HG02642 (cell line): Measurements from ENCODE around the gene MSTN.
"Not testable (repeated sequence)": the region's sequence is repeated elsewhere in the genome, so short reads cannot be mapped to it uniquely, and the experiment has no call there.

Experiments
- ATAC-seq: cut with Tn5 transposase; IDR thresholded peaks from one replicate; pipeline ENCODE4 v1.9.1; 2021; ENCODE audit warnings: mild to moderate bottlenecking; ENCODE audit not compliant: unreplicated experiment, poor library complexity

Gene MSTN

DNA sequence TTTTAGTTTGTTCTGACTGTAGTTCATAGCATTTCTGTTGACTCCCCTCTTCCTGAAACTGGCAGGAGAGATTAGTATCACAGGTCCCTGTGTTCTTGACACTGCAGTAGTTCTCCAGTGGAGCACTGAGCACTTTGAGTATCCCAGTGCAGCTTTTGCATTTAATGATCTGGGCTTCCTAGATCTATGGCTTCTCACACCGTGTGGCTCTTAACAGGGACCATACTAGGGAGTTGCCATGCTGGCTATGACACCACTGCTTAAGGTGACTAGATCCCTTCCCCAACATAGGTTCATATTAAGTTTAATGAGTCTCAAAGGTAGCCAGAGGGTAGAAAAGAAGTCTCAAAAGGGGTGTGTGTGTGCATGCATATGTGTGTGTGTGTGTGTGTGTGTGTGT, 6.2 kb upstream of the MSTN start:
- ATAC-seq = no peak

DNA sequence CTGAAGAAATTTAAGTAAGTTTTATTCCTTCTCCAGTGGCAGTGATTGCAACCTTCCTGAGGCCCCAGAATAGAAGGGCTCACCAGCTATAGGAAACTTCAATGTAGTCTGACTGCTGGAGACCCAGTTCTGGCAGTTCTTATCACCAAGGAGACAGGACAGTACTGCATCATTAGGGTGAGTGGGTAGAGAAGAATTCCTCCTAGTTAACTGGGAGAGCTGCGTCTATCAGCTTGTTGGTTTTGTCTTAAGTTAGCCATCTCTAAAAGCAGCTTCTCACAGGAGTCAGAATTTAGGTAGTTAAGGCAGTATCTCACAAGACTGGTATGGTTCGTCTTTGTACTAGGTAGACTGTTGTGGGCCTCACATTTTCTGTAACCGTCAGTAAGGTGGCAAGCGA, 3.3 kb upstream of the MSTN start:
- ATAC-seq = no peak

DNA sequence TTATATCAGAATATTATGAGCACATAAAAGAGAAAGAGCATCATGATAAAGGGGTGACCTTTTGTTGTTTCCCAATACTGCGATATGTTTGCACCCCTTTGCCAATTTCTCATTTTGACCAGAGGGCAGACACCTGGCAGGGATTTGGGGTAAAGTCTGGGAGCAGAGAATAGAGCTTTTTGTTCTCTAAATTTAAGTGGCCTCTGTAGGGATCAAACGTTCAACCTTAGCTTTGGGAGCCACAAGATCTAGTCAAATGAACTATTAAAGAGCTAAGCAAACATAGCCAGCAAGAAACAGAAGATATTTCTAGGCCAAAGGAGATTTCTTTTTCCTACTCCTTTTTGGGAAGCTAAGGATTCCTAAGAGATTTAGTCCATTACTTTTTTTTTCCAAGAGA, 1.1 kb upstream of the MSTN start:
- ATAC-seq = no peak

DNA sequence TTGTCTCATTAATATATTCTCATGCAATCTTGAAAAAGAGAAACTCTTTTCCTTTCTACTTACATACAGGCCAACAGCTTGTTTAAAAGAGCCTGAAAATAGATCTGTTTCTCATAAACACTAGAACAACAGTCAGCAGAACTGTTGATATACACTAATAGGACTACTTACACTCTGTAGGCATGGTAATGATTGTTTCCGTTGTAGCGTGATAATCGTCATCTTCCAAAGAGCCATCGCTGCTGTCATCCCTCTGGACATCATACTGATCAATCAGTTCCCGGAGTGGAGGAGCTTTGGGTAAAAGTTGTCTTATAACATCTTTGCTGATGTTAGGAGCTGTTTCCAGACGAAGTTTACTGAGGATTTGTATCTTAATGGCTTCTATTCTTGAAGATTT, 476 bp downstream of the MSTN start:
- no peak for ATAC-seq

DNA sequence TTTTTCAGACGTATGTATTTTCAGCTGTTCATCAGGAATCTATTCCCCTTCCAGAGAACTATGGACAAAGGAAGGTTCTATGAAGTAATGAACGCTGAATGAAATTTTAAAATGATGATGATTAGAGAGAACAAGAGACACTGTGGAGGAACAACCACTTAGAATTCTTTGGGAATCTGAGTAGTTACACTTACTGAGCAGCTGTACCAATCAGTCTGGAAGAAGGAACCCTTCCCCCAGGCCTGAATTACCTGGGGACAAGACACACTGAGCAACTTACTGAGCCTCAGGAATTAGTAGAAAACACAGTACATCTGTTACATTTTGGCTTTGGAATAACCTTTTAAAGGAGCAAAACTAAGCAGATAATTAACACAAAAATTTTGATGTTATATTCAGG, 1.9 kb downstream of the MSTN start:
- no peak for ATAC-seq

DNA sequence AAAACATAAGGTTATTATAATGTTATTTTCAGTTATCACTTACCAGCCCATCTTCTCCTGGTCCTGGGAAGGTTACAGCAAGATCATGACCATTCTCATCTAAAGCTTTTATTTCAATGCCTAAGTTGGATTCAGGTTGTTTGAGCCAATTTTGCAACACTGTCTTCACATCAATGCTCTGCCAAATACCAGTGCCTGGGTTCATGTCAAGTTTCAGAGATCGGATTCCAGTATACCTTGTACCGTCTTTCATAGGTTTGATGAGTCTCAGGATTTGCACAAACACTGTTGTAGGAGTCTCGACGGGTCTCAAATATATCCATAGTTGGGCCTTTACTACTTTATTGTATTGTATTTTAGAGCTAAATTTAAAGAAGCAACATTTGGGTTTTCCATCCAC, 2.5 kb downstream of the MSTN start:
- ATAC-seq = no peak

DNA sequence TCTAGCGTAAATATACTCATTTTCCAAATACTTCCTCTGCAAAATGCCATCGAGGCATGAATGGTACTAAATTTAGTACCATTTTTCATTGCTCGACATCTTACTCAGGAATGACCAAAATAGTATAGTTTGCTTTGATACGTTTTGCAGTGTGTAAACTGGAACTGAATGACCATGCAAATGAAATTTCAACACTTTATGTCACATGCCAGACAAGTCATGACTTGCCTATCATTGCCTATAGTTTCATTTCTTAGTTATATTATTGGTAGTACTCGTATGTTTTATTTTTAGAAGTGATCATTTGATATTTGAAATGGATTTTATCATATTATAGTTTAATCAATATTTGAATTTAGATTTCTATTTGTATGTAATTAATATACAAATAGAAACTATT, 9.1 kb downstream of the MSTN start:
- no peak for ATAC-seq

DNA sequence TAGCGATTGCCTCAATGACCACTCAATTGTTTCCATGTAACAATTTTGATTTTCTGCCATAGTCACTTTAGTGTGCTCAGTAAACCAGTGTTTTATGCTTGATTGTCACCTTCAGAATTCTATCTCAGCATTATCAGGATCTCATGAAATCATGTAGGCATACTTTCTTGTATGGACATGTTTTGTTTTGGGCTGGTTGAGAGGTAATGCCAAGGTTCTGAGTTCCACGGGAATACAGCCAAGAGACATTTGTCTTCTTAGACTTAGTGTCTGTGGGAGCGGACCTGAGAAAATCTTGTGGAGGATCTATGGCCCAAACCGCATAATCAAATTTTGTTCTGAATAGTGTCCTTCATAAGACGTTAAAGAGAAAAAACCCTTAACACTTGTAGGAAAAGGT, 10.2 kb downstream of the MSTN start:
- ATAC-seq = no peak

DNA sequence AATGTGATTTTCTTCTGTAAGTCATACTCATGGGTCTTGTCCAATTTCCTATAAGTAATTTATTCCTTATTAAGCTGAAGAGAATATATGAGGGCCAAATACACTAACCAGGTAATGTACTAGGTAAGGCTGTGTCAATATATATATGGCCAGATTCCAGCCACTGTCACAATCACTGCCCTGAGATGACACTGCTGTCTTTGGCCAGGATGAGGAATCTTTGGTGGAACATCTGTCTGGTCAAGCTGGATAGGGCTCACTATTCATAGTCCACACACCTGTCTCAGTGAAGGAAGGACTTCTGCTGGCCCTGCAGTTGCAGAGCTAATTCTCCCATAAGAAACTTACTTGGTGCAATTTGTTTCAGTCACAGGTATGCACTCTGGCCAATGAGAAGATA, 11.3 kb downstream of the MSTN start:
- no peak for ATAC-seq

DNA sequence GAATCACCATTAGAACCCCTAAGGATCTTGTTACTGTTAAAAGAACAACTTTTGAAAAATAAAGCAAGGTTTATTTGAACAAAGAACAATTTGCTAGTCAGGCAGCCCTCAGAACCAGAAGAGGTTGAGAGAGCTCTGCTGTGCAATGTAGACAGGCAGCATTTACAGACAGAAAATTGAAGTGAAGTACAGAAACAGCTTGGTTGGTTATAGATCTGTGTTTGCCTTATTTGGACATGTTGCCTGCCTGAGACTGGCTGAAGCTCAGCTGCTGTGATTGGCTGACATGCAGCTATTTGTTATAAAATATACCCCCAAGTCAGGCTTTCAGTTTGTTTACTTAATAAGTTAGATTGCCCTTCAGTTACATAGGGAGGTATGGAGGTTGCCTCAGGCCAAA, 12.5 kb downstream of the MSTN start:
- ATAC-seq = no peak

DNA sequence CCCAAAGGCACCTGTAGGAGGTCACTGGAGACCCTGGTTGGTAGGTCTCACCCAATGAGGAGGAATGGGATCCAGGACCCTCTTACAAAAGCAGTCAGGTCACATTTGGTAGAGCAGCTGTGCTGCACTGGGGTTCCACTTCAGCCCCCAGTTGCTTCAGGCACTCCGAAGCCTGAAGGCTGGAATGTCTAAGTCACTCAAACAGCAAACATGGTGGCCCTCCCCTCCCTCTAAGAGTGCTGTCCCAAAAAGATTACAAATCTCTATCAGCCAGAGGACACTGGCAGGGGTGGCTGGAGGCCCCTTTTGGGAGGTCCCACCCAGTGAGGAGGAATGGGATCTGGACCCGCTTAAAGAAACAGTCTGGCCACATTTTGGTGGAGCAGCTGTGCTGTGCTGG, 17.7 kb downstream of the MSTN start:
- no peak for ATAC-seq

DNA sequence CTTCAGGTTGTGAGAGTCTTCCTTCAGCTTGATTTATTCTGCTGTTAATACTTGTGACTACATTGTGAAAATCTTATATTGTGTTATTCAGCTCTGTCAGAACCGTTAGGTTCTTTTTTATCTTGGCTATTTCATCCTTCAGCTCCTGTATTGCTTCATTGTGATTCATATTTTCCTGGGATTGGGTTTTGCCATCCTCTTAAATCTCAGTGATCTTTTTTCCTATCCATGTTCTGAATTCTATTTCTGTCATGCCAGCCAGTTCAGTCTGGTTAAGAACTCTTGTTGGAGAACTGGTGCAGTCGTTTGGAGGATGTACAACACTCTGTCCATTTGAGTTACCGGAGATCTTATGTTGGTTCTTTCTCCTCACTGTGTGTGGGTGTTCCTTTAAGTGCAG, 19.1 kb downstream of the MSTN start:
- no peak for ATAC-seq

DNA sequence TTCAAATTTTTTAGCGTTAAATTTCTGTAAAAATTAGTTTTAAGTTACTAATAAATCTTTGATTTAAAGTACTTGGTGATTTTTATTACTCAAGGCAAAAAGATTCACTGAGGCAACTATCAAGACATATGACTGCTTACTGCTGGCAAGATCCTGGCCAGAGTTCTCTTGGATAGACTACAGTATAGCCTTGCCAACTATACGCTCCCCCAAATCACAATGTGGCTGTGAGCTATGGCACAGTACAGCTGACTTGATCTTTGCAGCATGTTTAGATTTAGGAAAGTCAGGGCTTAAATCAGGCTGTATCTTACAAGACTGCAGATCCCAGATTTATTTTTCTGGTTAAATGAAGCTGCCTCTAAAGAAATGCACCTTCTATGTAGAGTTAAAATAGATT, 26.5 kb downstream of the MSTN start:
- no peak for ATAC-seq

DNA sequence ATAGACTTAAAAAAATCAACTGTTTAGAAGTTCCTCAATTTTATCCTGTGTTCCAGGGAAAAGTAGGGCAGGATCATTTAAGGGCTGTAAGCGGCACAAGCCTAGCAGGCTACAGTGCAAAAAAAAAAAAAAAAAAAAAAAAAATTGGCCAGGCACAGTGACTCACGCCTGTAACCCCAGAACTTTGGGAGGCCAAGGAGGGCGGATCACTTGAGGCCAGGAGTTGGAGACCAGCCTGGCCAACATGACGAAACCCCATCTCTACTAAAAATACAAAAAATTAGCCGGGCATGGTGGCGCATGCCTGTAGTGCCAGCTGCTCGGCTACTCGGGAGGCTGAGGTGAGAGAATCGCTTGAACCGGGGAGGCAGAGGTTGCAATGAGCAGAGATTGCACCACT, 28.1 kb downstream of the MSTN start:
- not testable (repeated sequence) for ATAC-seq

DNA sequence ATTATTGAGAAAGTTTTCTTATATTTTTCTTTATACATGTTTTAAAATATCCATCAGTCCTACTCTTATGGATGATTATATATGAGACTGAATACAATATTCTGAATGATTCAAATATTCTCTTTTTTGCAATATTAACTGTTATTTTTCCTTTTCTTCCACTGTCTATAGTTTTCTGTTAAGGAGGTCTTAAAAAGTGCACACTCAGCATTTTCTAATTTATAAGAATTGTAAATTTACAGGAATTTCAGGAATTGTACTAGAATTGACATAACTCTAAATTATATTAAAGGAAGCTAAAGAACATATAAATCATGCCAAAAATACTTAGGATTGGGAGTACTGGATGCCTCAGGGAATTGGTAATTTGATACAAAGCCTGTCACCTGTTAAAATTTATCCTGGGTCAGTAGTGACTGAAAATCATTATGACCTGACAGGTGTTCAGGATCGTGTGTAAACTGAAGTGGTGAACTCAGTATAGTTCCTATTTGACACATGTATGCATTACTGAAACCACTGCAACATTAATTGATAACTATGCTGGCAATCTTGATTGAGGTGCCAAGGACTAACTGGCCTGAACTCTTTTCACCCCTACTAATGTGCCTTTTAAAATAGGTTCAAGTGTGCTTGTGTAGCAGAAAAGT, 30.4 kb downstream of the MSTN start:
- ATAC-seq = no peak

DNA sequence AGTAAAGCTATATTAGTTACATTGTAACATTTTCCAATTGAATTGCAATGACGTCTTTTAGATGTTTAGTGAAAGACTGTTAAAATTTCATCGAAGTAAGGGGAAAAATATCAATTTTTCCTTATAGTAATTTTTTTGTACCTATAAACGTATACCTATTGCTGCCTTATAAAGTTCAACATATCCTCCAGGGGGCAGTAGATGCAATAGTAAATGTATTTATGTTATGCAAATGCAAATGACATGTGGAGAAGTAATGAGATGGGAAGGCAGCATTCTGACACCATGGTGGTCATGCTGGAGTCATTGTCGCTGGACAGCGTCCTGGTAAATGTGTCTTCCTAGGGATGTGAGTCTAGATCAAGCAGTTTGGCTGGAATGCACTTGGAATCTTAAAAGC, 38.7 kb downstream of the MSTN start:
- no peak for ATAC-seq

DNA sequence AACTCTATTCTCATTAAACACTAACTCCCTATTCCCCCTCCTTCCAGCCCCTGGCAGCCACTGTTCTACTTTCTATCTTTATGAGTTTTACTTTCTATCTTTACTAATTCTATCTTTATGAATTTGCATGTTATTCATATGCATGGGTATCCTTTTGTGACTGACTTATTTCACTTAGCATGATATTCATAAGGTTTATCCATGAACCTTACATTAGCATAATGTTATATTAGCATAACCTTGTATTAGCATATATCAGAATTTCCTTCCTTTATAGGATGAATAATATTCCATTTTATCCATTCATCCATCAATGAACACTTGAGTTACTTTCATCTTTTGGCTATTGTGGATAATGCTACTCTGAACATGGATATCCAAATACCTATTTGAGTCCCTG, 41.8 kb downstream of the MSTN start:
- ATAC-seq = no peak

DNA sequence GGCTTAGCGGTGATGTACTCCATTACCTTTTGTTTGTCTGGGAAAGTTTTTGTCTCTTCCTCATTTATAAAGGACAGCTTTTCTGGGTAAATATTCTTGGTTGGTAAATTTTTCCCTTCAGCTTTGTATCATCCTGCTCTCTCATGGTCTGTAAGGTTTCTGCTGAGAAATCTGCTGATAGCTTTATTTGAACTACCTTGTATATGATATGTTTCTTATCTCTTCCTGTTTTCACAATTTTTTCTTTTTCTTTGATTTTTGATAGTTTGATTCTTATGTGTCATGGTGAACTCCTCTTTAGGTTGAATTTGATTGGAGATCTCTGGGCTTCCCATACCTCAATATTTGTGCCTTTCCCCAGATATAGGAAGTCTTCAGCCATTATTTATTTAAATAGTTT, 44.7 kb downstream of the MSTN start:
- ATAC-seq = no peak

DNA sequence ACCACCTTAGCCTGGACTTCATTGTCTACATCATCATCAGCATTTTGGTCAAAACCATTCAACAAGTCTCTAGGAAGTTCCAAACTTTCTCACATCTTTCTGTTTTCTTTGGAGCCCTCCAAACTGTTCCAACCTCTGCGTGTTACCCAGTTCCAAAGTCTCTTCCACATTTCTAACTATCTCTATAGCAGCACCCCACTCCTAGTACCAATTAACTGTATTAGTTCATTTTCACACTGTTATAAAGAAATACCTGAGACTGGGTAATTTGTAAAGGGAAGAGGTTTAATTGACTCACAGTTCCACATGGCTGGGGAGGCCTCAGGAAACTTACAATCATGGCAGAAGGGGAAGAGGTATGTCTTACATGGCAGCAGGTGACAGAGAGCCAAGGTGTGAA, 46.6 kb downstream of the MSTN start:
- ATAC-seq = not testable (repeated sequence)
